Body of pancreas (tissue), 4 donors: ENCODE data around the gene SMOC2. TPM values are rescaled to one million over a fixed set of nuclear protein-coding genes. Genes with fewer than 3 reads are reported as not detected.

Experiments used
- ATAC-seq: fragments of 150-250 bp; one replicate; pipeline ENCODE4 v1.9.1; 2016
- DNase-seq, 4 donors: peaks; one replicate each; pipeline ENCODE4 v3.0.0-alpha.2; 2019
- H3K27ac ChIP-seq, 4 donors: fragments of 200-600 bp; sonication (generic); 1 replicate in 3 of 4; 2 replicates in 1 of 4; pipeline versions ENCODE4 v1.5.1 to v1.6.1; 2016 to 2019; ENCODE audit warnings: mild to moderate bottlenecking in 1 of 4, mixed read lengths in 1 of 4, moderate library complexity in 1 of 4
- H3K27me3 ChIP-seq, 2 donors: fragments of 200-600 bp; sonication (generic); one replicate each; pipeline ENCODE4 v1.6.0; 2016; ENCODE audit warnings: mild to moderate bottlenecking in 1 of 2
- H3K36me3 ChIP-seq, 2 donors: fragments of 200-600 bp; sonication (generic); replicated peaks in 1 of 2; 2 replicates each; pipeline ENCODE4 v1.5.1; 2016; ENCODE audit warnings: low read depth in 2 of 2; ENCODE audit not compliant: insufficient read depth in 1 of 2
- H3K4me1 ChIP-seq: fragments of 200-600 bp; sonication (generic); one replicate; pipeline ENCODE4 v1.6.0; 2016
- H3K4me3 ChIP-seq, 2 donors: fragments of 200-600 bp; sonication (generic); 1 replicate in 1 of 2; 2 replicates in 1 of 2; pipeline ENCODE4 v1.5.1; 2016 to 2019
- H3K9me3 ChIP-seq, 3 donors: fragments of 200-600 bp; sonication (generic); 1 replicate in 2 of 3; 2 replicates in 1 of 3; pipeline ENCODE4 v1.5.1; 2016
- CTCF ChIP-seq, 7 experiments: fragments of 450-650 bp in 4 of 7; fragments of 200-600 bp in 3 of 7; sonication (generic) in 3 of 7; IDR thresholded peaks; one replicate each; pipeline ENCODE4 v1.5.1; 2016 to 2019; ENCODE audit warnings: antibody characterized with exemption in 7 of 7
- POLR2A ChIP-seq, 3 donors: fragments of 450-650 bp; IDR thresholded peaks; one replicate each; pipeline ENCODE4 v1.6.1; 2016; ENCODE audit warnings: antibody characterized with exemption in 3 of 3, mild to moderate bottlenecking in 2 of 3
- WGBS, 2 donors: methylation state at CpG; one replicate each; pipeline ENCODE4 v1.1.5; 2017; 5-methylcytosine and 5-hydroxymethylcytosine counted together
- intact Hi-C: fragments of 100-400 bp; cut with DNase I; formaldehyde crosslinking; loops from one replicate; pipeline ENCODE4 v1.15.1; 2023
- total RNA-seq, 2 donors: library from RNA; depleted of rRNA; stranded (reverse); fragments of >200 nt; gene quantifications; one replicate each; pipeline ENCODE4 v1.1.0, GENCODE V29; 2016

The SMOC2 gene
- total RNA-seq, 2 donors from 2014 or later: 22.7 to 31.4 TPM

DNA sequence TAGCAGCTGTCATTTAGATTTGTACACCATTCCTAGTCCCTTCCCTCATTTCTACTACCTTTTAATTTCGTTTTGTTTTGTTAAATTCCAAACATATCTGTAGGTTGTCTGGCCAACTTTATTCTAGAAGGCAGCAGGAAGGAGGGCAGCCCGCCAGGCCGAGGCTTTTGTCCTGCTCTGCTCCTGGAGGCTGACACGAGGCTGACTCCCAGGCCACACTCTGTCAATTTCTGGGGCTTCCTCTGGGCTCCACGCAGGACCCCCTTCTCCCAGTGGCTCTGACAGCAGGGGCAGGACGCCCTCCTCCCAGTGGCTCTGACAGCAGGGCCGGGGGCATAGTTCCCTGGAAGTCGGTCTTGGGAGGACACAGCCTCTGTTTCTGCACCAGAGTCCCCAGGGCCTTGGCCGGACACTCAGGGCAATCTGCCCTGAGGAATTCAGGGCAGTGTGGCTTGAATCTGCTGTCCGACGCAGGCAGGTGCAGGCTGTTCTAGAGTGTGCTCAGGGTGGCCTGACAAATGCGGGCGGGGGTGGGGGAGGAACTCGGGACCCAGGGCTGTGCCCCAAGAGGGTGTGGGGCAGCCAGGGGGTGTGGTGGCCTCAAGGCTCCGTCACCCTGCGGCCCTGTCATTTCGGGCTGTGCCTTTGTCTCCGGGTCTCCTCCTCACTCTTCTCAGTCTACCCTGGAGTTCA lies 11.8 kb downstream of the SMOC2 start:
- Histone ChIP-seq H3K9me3 (no peaks in the 10 kb centered on the region), H3K27me3 (no peaks in the 10 kb centered on the region), H3K4me3 (no peak overlapping the region), H3K27ac (no peak overlapping the region), H3K4me1 (no peaks in the 10 kb centered on the region), H3K36me3 (no peaks in the 10 kb centered on the region)
- intact Hi-C loops: no loop called here
- WGBS, 2 donors: 45 to 60% methylated on average over 8 to 15 of the region's 18 CpGs
- DNase-seq: no peak
- ATAC-seq: no peak
- TF ChIP-seq POLR2A (IDR thresholded peaks at IDR 0.05) (no peak), CTCF (IDR thresholded peaks at IDR 0.05) (no peak)

- H3K4me3 ChIP-seq: no peak overlapping the region
- no peaks in the 10 kb centered on the region for H3K27me3 ChIP-seq
- 82 to 86% methylated on average over 30 to 32 of the region's 32 CpGs for WGBS, 2 donors
- H3K9me3 ChIP-seq: no peaks in the 10 kb centered on the region
- H3K36me3 ChIP-seq: no peaks in the 10 kb centered on the region
- ATAC-seq: no peak
- intact Hi-C loops: no loop called here
- H3K27ac ChIP-seq: no peak overlapping the region
- H3K4me1 ChIP-seq: no peaks in the 10 kb centered on the region
- no peak for TF ChIP-seq POLR2A (IDR thresholded peaks at IDR 0.05)
- no peak for TF ChIP-seq CTCF (IDR thresholded peaks at IDR 0.05)
- DNase-seq: no peak
Measured at GRCh38 chr6:168455847-168456530, 15.0 kb downstream of the SMOC2 start.

- 78 to 91% methylated on average over 12 to 31 of the region's 31 CpGs for WGBS, 2 donors
Measured at GRCh38 chr6:168456907-168457652, 16.1 kb downstream of the SMOC2 start.

GRCh38 chr6:168457653-168457934 lies 16.6 kb downstream of the SMOC2 start:
- no peaks in the 10 kb centered on the region for H3K9me3 ChIP-seq
- no peak for ATAC-seq
- no peak for DNase-seq
- H3K36me3 ChIP-seq: no peaks in the 10 kb centered on the region
- no peak overlapping the region for H3K27ac ChIP-seq
- H3K4me3 ChIP-seq: no peak overlapping the region
- TF ChIP-seq POLR2A (IDR thresholded peaks at IDR 0.05) (no peak), CTCF (IDR thresholded peaks at IDR 0.05) (no peak)
- no peaks in the 10 kb centered on the region for H3K27me3 ChIP-seq
- WGBS, 2 donors: 45 to 53% methylated on average over 7 of the region's 7 CpGs
- intact Hi-C loops: no loop called here
- no peaks in the 10 kb centered on the region for H3K4me1 ChIP-seq

More at GRCh38 chr6:168456907-168457652, 16.1 kb downstream of the SMOC2 start:
- H3K9me3 ChIP-seq: no peaks in the 10 kb centered on the region
- no peaks in the 10 kb centered on the region for H3K36me3 ChIP-seq
- H3K27ac ChIP-seq: no peak overlapping the region
- DNase-seq (no peak), ATAC-seq (no peak)
- no peaks in the 10 kb centered on the region for H3K4me1 ChIP-seq
- intact Hi-C loops: no loop called here
- TF ChIP-seq POLR2A (IDR thresholded peaks at IDR 0.05) (no peak), CTCF (IDR thresholded peaks at IDR 0.05) (no peak)
- no peak overlapping the region for H3K4me3 ChIP-seq
- no peaks in the 10 kb centered on the region for H3K27me3 ChIP-seq
